ENCODE measurements around the gene CRTAC1.

The CRTAC1 gene

GRCh38 chr10:97870990-97871389 is 159.4 kb downstream of the CRTAC1 start:
- Histone ChIP-seq H3K27me3 (no peaks in the 10 kb centered on the region), H3K9me3 (no peaks in the 10 kb centered on the region), H3K36me3 (no peaks in the 10 kb centered on the region), H3K4me1 (peaks cover 4% of the 10 kb centered on the region; the same call in 1 of the 2 replicates), H3K4me3 (ENCODE audit: low read depth, low read length) (no peak overlapping the region)
- TF ChIP-seq CTCF (IDR thresholded peaks at IDR 0.05; ENCODE audit: low read depth, low read length): no peak
- no peak for DNase-seq

- Histone ChIP-seq H3K9me3 (no peaks in the 10 kb centered on the region), H3K4me3 (ENCODE audit: low read depth, low read length) (no peak overlapping the region), H3K27me3 (no peaks in the 10 kb centered on the region), H3K4me1 (peaks cover 4% of the 10 kb centered on the region; the same call in 1 of the 2 replicates), H3K36me3 (no peaks in the 10 kb centered on the region)
- peak; percentile 91 for TF ChIP-seq CTCF (IDR thresholded peaks at IDR 0.05; ENCODE audit: low read depth, low read length)
- peak; percentile 86 for DNase-seq
These were observed 161.1 kb downstream of the CRTAC1 start for GRCh38 chr10:97869091-97870042.

GRCh38 chr10:97868134-97868685 is 162.2 kb downstream of the CRTAC1 start:
- Histone ChIP-seq H3K4me3 (ENCODE audit: low read depth, low read length) (no peak overlapping the region), H3K4me1 (peaks cover 4% of the 10 kb centered on the region; the same call in 1 of the 2 replicates), H3K27me3 (no peaks in the 10 kb centered on the region), H3K36me3 (no peaks in the 10 kb centered on the region), H3K9me3 (no peaks in the 10 kb centered on the region)
- DNase-seq: no peak
- TF ChIP-seq CTCF (IDR thresholded peaks at IDR 0.05; ENCODE audit: low read depth, low read length): no peak

GRCh38 chr10:97867220-97867800 is 163.1 kb downstream of the CRTAC1 start:
- no peak for DNase-seq
- no peak overlapping the region for H3K4me3 ChIP-seq (ENCODE audit: low read depth, low read length)
- no peak for TF ChIP-seq CTCF (IDR thresholded peaks at IDR 0.05; ENCODE audit: low read depth, low read length)

GRCh38 chr10:97866524-97867219 is 163.7 kb downstream of the CRTAC1 start:
- no peaks in the 10 kb centered on the region for H3K27me3 ChIP-seq
- TF ChIP-seq CTCF (IDR thresholded peaks at IDR 0.05; ENCODE audit: low read depth, low read length): no peak
- H3K9me3 ChIP-seq: no peaks in the 10 kb centered on the region

More at GRCh38 chr10:97867220-97867800, 163.1 kb downstream of the CRTAC1 start:
- H3K9me3 ChIP-seq: no peaks in the 10 kb centered on the region
- H3K36me3 ChIP-seq: no peaks in the 10 kb centered on the region
- no peaks in the 10 kb centered on the region for H3K27me3 ChIP-seq
- peaks cover 4% of the 10 kb centered on the region; the same call in 1 of the 2 replicates for H3K4me1 ChIP-seq

More at GRCh38 chr10:97866524-97867219, 163.7 kb downstream of the CRTAC1 start:
- no peak for DNase-seq
- H3K4me1 ChIP-seq: peaks cover 4% of the 10 kb centered on the region; the same call in 1 of the 2 replicates
- no peaks in the 10 kb centered on the region for H3K36me3 ChIP-seq
- no peak overlapping the region for H3K4me3 ChIP-seq (ENCODE audit: low read depth, low read length)

Measured in BE2C (cell line).